ENCODE results near the gene MCRS1.

DNA sequence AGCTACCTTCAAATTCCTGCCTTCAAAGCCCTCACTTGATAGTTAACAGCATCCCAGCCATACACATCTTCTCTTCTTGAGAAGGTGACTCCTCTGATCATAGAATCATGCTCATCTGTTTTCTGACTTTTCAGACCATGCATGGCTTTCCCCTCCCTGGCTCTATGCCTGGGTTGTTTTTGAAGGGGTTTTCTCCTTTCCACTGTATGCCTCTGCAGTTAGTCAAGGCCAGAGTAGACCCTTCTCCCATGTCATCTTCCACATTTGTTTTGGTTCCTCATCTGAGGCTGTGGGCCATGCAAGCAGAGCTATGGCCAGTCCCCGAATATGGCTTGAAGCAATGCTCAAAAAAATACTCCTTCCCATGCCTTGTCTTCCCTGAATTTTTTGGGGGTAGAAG, 14.3 kb upstream of the MCRS1 start:
- TF ChIP-seq BRCA1 (IDR thresholded peaks at IDR 0.05; ENCODE audit: low read depth, low read length) (no peak), TAF1 (IDR thresholded peaks at IDR 0.05; ENCODE audit: borderline replicate concordance, low read depth, low read length) (no peak), CTCF (IDR thresholded peaks at IDR 0.05 in 2 of 3, conservative IDR thresholded peaks at IDR 0.05 in 1 of 3; ENCODE audit: control insufficient read depth in 2 of 3, extremely low read depth in 1 of 3, insufficient read depth in 1 of 3, low read depth in 3 of 3, low read length in 3 of 3) (no peak), CBX3 (IDR thresholded peaks at IDR 0.05; ENCODE audit: borderline replicate concordance, low read depth) (no peak), CEBPB (IDR thresholded peaks at IDR 0.05; ENCODE audit: borderline replicate concordance in 1 of 2, low read depth in 2 of 2, low read length in 2 of 2) (no peak), YBX1 (IDR thresholded peaks at IDR 0.05) (no peak)
- TF ChIP-seq, protein P1, sequence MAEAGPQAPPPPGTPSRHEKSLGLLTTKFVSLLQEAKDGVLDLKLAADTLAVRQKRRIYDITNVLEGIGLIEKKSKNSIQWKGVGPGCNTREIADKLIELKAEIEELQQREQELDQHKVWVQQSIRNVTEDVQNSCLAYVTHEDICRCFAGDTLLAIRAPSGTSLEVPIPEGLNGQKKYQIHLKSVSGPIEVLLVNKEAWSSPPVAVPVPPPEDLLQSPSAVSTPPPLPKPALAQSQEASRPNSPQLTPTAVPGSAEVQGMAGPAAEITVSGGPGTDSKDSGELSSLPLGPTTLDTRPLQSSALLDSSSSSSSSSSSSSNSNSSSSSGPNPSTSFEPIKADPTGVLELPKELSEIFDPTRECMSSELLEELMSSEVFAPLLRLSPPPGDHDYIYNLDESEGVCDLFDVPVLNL (IDR thresholded peaks at IDR 0.05; ENCODE audit: low read depth, low read length): no peak
- TF ChIP-seq, protein P2, sequence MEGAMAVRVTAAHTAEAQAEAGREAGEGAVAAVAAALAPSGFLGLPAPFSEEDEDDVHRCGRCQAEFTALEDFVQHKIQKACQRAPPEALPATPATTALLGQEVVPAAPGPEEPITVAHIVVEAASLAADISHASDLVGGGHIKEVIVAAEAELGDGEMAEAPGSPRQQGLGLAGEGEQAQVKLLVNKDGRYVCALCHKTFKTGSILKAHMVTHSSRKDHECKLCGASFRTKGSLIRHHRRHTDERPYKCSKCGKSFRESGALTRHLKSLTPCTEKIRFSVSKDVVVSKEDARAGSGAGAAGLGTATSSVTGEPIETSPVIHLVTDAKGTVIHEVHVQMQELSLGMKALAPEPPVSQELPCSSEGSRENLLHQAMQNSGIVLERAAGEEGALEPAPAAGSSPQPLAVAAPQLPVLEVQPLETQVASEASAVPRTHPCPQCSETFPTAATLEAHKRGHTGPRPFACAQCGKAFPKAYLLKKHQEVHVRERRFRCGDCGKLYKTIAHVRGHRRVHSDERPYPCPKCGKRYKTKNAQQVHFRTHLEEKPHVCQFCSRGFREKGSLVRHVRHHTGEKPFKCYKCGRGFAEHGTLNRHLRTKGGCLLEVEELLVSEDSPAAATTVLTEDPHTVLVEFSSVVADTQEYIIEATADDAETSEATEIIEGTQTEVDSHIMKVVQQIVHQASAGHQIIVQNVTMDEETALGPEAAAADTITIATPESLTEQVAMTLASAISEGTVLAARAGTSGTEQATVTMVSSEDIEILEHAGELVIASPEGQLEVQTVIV (IDR thresholded peaks at IDR 0.05; ENCODE audit: borderline replicate concordance, partially characterized antibody): no peak

Measured in GM12878 (cell line).